Caco-2 (cell line): Measurements from ENCODE around the gene SLC4A3. TPM values are rescaled to one million over a fixed set of nuclear protein-coding genes. Genes with fewer than 3 reads are reported as not detected.

Experiments
- BruUV-seq: library from RNA; stranded (reverse); fragments of 400-500 nt; replicated peaks from 2 replicates; lab custom pipeline; 2021; lab: Mats Ljungman, UMichigan
- CTCF ChIA-PET: fragments of 300-600 bp; sonication (Branson Sonifier 250); formaldehyde crosslinking; loops from one replicate; lab custom pipeline; 2022; ENCODE audit warnings: antibody characterized with exemption; lab: Charles Lee
- POLR2A ChIA-PET: fragments of 300-600 bp; sonication (Branson Sonifier 250); formaldehyde crosslinking; loops from one replicate; lab custom pipeline; 2022; ENCODE audit warnings: antibody characterized with exemption; lab: Charles Lee
- DNase-seq, 2 experiments: peaks; one replicate each; pipeline versions ENCODE4 v3.0.0 to v3.0.0-alpha.2; 2020 to 2022
- H3K27me3 ChIP-seq: replicated peaks from 2 replicates; pipeline ENCODE4 v1.6.0; 2011; ENCODE audit warnings: low read length; ENCODE audit not compliant: control insufficient read depth, insufficient read depth
- H3K36me3 ChIP-seq: 2 replicates; pipeline ENCODE4 v1.5.1; 2011; ENCODE audit warnings: low read length; ENCODE audit not compliant: control insufficient read depth, insufficient read depth
- H3K4me1 ChIP-seq: fragments of 250-450 bp; sonication (Bioruptor Pico); 2 replicates; pipeline ENCODE4 v1.5.1; 2020; ENCODE audit warnings: mild to moderate bottlenecking
- H3K4me3 ChIP-seq: 2 replicates; pipeline ENCODE4 v1.5.1; 2011; ENCODE audit warnings: low read depth, mild to moderate bottlenecking, control low read depth, low read length
- H3K9me3 ChIP-seq: fragments of 250-450 bp; sonication (Bioruptor Pico); 2 replicates; pipeline ENCODE4 v1.5.1; 2020; ENCODE audit warnings: mild to moderate bottlenecking, moderate library complexity
- H3K27ac Mint-ChIP-seq: one replicate; pipeline ENCODE4 v1.8.0; 2022; ENCODE audit warnings: mixed read lengths; ENCODE audit not compliant: unreplicated experiment
- H3K27me3 Mint-ChIP-seq: one replicate; pipeline ENCODE4 v1.8.0; 2022; ENCODE audit warnings: mixed read lengths; ENCODE audit not compliant: insufficient read depth, unreplicated experiment
- H3K36me3 Mint-ChIP-seq: one replicate; pipeline ENCODE4 v1.8.0; 2022; ENCODE audit warnings: mild to moderate bottlenecking, mixed read lengths; ENCODE audit not compliant: insufficient read depth, unreplicated experiment
- H3K4me1 Mint-ChIP-seq: one replicate; pipeline ENCODE4 v1.8.0; 2022; ENCODE audit warnings: low read depth, mixed read lengths; ENCODE audit not compliant: unreplicated experiment
- H3K4me3 Mint-ChIP-seq: one replicate; pipeline ENCODE4 v1.8.0; 2022; ENCODE audit warnings: mild to moderate bottlenecking, moderate library complexity, mixed read lengths; ENCODE audit not compliant: unreplicated experiment
- H3K9me3 Mint-ChIP-seq: one replicate; pipeline ENCODE4 v1.8.0; 2022; ENCODE audit warnings: mixed read lengths; ENCODE audit not compliant: unreplicated experiment
- CTCF ChIP-seq, 2 experiments: fragments of 200-600 bp in 1 of 2; IDR thresholded peaks; 1 replicate in 1 of 2; 2 replicates in 1 of 2; pipeline versions ENCODE4 v1.5.1 to v1.8.0; 2011 to 2022; ENCODE audit warnings: antibody characterized with exemption in 1 of 2, control low read depth in 1 of 2, inconsistent platforms in 1 of 2, low read depth in 1 of 2, low read length in 1 of 2, mild to moderate bottlenecking in 1 of 2, moderate library complexity in 1 of 2; ENCODE audit not compliant: insufficient read depth in 1 of 2, severe bottlenecking in 1 of 2, unreplicated experiment in 1 of 2
- intact Hi-C: fragments of 100-400 bp; cut with micrococcal nuclease; formaldehyde crosslinking; loops from one replicate; pipeline ENCODE4 v1.10.0; 2022; ENCODE audit not compliant: unreplicated experiment
- total RNA-seq: library from RNA; stranded (reverse); gene quantifications from 2 replicates; pipeline ENCODE4 v1.2.3, GENCODE V29; 2022

Gene SLC4A3
- total RNA-seq, 1 experiment from 2014 or later: 6.2 TPM

- ChIA-PET POLR2A (no interaction called here), CTCF (interaction anchor here (0.6 to 0.9 kb wide), 2 partner anchors 26 to 111 kb away, joined by 3 read pairs; no protein-coding TSS in a partner anchor)
- no TSS peak for BruUV-seq
- Histone ChIP-seq H3K27me3 (no peaks in the 10 kb centered on the region), H3K9me3 (peaks cover 56% of the 10 kb centered on the region), H3K4me3 (no peak overlapping the region), H3K4me1 (peaks cover 43% of the 10 kb centered on the region), H3K36me3 (no peaks in the 10 kb centered on the region)
- no peak overlapping the region for H3K4me3 Mint-ChIP-seq
- peaks cover 12% of the 10 kb centered on the region for H3K36me3 Mint-ChIP-seq
- no peak for DNase-seq
- TF ChIP-seq CTCF (IDR thresholded peaks at IDR 0.05; ENCODE audit: insufficient read depth in 1 of 2, low read depth in 1 of 2, low read length in 1 of 2, severe bottlenecking in 1 of 2, unreplicated experiment in 1 of 2): no peak
- H3K27ac Mint-ChIP-seq: peak overlapping the region; percentile 76
- peaks cover 59% of the 10 kb centered on the region for H3K9me3 Mint-ChIP-seq
- intact Hi-C loops: no loop called here
- peaks cover 19% of the 10 kb centered on the region for H3K4me1 Mint-ChIP-seq
- no peaks in the 10 kb centered on the region for H3K27me3 Mint-ChIP-seq
These were observed 35.8 kb downstream of the SLC4A3 start for GRCh38 chr2:219663116-219663762.

- peaks cover 43% of the 10 kb centered on the region for H3K4me1 ChIP-seq
- H3K9me3 ChIP-seq: peaks cover 48% of the 10 kb centered on the region
- no peaks in the 10 kb centered on the region for H3K27me3 ChIP-seq
- ChIA-PET CTCF (no interaction called here), POLR2A (no interaction called here)
- DNase-seq: no peak
- peaks cover 19% of the 10 kb centered on the region for H3K4me1 Mint-ChIP-seq
- no peak overlapping the region for H3K4me3 ChIP-seq
- no peak for TF ChIP-seq CTCF (IDR thresholded peaks at IDR 0.05; ENCODE audit: insufficient read depth in 1 of 2, low read depth in 1 of 2, low read length in 1 of 2, severe bottlenecking in 1 of 2, unreplicated experiment in 1 of 2)
- H3K36me3 ChIP-seq: no peaks in the 10 kb centered on the region
- peaks cover 12% of the 10 kb centered on the region for H3K36me3 Mint-ChIP-seq
- H3K27ac Mint-ChIP-seq: peak overlapping the region; percentile 76
- H3K27me3 Mint-ChIP-seq: no peaks in the 10 kb centered on the region
- H3K9me3 Mint-ChIP-seq: peaks cover 51% of the 10 kb centered on the region
- intact Hi-C loops: no loop called here
- no peak overlapping the region for H3K4me3 Mint-ChIP-seq
- BruUV-seq: no TSS peak
These were observed 36.6 kb downstream of the SLC4A3 start for GRCh38 chr2:219664041-219664440.

GRCh38 chr2:219664944-219665343 lies 37.5 kb downstream of the SLC4A3 start:
- H3K27me3 Mint-ChIP-seq: no peaks in the 10 kb centered on the region
- Histone ChIP-seq H3K9me3 (peaks cover 39% of the 10 kb centered on the region), H3K4me3 (no peak overlapping the region), H3K36me3 (no peaks in the 10 kb centered on the region), H3K4me1 (peaks cover 39% of the 10 kb centered on the region), H3K27me3 (no peaks in the 10 kb centered on the region)
- H3K4me3 Mint-ChIP-seq: no peak overlapping the region
- intact Hi-C loops: no loop called here
- peaks cover 42% of the 10 kb centered on the region for H3K9me3 Mint-ChIP-seq
- peaks cover 12% of the 10 kb centered on the region for H3K36me3 Mint-ChIP-seq
- peaks cover 19% of the 10 kb centered on the region for H3K4me1 Mint-ChIP-seq
- POLR2A ChIA-PET: no interaction called here
- TF ChIP-seq CTCF (IDR thresholded peaks at IDR 0.05; ENCODE audit: insufficient read depth in 1 of 2, low read depth in 1 of 2, low read length in 1 of 2, severe bottlenecking in 1 of 2, unreplicated experiment in 1 of 2): no peak
- CTCF ChIA-PET: no interaction called here
- BruUV-seq: no TSS peak
- no peak for DNase-seq
- H3K27ac Mint-ChIP-seq: no peak overlapping the region
